ENCODE results near the gene PSMA2.

PSMA2 gene

DNA sequence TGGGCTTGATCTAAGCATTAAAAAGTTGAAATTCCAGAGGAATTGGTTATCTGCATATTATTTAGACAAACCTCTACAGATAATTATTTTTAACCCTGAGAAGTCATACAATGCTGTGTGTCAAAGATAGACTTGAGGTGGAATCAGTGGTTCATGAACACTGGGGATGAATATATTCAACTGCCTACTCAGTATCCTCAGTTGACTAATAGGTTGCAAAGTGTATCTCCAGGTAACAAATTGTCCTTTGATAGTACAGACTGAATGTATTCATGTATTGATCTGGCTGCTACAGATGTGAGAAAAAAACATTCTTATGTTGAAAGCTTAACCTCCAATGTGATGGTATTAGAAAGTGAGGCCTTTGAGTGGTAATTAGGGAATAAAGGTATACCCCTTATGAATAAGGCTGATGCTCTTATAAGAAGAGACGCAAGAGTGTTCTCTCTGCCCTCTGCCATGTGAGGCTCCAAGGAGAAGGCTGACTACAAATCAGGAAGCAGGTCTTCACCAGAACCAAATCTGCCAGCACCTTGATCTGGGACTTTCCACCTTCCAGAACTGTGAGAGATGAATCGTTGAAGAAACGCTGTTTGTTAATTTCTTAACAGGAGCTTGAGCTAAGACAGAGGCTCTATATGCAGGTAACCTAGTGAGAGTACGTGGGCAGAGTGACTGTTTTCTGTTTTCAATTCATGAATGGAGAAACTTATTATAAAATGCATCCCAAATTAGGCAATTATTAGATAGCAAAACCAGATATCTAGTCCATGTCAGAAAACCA lies 7.7 kb upstream of the PSMA2 start:
- no peak for DNase-seq

DNA sequence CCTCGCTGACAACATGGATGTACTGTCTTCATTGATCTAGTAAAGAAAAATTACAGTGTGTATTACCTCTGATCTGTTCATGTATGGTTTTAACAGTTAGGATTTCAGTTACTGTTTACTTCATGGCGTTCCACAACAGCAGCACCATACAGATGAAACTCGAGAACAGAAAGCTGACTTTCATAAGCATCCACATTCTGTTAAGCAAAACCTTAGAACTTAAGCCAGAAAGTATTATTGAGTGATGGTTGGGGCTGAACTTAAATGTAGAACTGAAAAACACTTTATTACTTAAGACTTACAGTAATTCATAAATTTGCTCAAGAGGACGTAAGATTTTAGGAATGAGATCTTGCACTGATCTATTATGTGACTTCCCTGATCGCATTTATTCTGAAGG lies 3.9 kb upstream of the PSMA2 start:
- DNase-seq, result no peak

DNA sequence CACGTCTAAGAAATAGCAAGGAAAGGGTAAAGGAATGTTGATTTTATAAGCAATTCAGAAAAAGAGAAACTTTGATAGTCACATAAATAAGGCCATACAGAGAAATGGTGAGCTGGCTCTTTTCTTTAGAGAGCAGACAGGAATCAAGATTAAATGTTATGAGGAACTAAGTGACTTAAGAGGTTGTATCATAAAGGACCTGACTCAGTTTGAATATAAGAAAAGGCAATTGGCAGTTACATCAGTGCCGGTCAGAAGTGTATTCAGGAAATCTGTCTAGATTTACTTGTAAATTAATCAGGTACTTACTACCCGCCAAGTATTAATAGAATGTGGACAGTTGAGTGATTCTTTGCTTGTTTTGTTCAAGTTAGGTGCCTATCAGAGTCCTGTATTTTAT lies 2.3 kb upstream of the PSMA2 start:
- no peak for DNase-seq

DNA sequence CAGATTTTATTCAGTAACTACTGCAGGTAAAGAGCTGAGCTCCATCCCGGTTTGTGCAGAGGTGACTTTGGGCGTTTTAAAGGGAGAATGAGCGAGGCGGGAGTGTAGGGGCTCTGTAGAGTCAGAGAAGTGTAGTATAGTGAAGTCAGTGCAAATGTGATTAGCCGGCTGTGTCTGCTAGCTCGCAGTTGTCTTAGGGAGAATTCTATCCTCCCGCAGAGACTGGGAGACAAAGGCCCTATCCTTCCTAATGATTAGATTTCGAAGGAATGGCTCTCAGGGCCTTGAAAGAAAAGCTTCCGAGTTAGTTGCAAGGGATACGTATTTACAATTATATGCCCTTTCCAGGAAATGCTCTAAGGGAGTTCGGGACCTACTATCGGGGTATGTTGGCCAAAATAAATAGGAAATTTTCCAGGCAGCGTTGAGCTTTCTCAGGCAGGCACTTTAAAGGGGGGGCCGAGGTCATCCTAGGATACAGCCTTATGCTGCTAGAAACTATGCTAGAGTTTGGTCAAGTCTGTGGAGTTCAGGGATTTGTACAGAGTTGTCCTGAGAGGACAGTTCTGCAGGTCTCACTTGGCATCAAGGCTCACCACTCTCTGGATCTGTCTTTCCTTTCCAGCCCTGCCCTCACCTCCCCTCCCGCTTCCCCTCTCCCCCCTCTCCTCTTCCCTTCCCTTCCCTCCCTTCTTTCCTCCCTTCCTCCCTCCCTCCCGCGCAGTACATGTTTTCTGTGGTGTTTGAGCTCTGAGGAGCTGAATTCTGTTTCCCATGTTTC lies 1.0 kb upstream of the PSMA2 start:
- no peak for DNase-seq

DNA sequence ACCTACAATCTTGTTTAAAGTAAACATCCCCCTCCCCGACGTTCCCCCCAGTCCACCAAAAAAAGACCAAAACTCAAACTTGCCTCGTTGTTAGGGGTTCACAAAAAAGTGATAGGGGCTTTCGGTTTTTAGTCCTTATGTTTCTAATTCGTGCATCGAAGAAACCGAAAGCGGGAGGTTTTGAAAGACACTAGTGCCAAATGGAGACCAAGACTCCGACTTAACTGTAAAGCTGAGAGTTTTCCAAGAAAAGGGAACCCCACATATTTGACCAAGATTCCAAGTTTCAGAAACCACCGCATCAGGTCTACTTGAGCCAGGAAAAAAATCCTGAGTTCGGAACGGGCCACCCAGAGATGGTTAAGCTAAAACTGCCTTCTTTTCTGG lies 534 bp downstream of the PSMA2 start:
- DNase-seq, result no peak

DNA sequence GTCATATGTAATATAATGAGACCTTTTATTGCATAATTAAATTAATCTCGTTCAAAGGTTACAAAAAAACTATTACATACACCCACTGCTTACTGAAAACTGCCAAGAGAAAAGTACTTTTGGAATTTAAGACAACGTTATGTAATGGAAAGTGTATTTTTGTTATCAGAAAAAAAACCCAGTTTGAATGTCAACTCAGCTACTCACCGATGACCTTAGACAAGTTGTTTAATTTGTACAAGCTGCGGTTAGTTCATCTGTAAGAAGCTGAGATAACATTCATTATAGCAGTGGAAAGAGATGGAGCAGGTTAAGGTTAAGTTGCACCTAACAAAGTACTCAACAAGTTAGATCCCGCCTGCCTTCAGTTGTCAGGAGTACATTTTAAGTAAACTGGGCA lies 1.1 kb downstream of the PSMA2 start:
- DNase-seq, result no peak

DNA sequence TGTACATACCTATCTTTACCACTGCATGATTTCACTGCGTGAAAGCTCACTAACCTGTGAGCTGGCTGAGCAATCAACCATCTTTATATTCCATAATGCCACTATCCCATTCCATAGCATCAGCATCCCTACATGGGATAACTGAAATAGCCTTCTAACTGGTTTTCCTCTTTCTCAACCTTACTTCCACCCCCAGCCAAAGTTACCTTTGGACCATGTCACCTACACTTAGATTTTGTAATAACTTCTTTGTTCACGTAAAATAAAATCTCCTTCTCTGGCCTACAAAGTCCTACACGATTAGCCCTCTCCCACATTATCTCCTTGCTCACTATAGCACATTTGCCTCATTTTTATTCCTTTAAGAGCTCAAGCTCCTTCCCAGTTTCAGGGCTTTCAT lies 2.5 kb downstream of the PSMA2 start:
- DNase-seq, result no peak

DNA sequence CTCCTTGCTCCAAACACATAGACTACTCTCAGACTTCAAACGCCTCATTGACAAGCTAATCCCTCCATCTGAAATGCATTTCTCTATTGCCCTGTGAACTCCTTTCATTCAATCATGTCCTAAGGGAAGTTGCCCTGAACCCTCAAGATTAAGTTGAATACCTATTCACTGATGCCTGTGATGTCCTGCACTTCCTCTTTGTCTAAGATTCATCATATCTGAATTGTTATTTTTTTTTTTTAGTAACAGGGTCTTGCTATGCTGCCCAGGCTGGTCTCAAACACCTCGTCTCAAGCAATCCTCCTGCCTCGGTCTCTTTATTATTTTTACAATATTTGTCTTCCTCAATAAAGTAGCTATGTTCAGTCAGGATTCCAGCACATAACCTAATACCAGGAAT lies 3.2 kb downstream of the PSMA2 start:
- DNase-seq, result no peak

DNA sequence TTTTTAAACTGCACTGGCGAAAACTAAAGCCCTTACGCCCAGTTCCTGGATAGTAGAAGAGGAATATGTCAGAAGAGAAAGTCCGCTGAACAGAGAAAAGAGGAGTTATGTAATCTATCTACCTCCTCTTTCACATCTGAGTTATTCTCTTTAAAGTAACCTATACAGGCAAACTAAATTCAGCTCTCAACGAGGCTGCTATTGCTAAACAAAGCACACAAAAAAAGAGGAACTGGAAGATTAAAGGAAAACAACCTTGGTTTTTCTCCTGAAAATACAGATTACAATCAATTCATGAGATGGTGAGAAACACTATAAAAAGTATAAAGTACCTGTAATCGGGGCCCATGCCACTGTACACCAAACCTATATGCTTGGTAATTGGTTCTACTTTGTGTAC lies 5.8 kb downstream of the PSMA2 start:
- DNase-seq, result no peak

DNA sequence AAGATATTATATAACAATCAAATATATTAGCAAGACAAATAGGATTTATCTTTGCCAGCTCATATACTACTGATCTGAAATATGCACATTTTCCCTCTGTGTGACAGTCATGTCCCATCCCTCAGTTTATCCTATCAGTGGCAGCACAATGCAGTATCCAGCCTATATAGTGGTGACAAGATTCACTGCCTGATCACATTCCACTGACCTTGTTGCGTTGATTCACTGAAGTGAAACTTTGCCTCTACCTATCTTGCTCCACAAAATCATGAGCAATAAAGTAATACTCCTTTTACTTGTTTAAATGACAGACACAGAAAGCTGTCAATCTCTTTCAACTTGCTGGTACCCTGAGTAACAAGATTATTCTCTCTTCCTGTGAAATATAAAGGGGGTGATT lies 6.3 kb downstream of the PSMA2 start:
- no peak for DNase-seq

DNA sequence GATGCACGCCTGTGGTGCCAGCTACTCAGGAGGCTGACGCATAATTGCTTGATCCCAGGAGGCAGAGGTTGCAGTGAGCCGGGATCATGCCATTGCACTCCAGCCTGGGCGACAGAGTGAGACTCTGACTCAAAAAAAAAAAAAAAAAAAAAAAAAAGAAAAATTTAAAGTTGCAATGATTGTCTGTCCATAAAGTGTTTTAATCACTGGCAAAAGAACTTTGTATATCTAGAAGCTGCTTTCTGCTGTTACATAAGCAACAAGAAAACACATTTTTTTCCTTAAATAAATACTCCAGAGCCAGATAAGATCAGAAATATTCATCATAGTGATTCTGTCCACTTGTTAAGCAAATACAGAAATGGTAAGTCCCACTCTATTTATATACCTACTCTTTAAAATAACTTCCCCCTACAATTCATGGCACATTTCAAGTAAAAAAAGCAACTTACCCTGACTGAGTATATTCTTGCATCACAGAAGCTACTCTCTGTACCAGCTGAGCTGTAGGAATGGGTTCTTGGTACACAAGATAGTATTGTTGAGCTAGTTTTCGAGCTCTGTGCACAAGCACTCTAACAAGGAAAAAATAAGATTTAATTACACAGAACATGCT lies 7.6 kb downstream of the PSMA2 start:
- DNase-seq, result no peak

DNA sequence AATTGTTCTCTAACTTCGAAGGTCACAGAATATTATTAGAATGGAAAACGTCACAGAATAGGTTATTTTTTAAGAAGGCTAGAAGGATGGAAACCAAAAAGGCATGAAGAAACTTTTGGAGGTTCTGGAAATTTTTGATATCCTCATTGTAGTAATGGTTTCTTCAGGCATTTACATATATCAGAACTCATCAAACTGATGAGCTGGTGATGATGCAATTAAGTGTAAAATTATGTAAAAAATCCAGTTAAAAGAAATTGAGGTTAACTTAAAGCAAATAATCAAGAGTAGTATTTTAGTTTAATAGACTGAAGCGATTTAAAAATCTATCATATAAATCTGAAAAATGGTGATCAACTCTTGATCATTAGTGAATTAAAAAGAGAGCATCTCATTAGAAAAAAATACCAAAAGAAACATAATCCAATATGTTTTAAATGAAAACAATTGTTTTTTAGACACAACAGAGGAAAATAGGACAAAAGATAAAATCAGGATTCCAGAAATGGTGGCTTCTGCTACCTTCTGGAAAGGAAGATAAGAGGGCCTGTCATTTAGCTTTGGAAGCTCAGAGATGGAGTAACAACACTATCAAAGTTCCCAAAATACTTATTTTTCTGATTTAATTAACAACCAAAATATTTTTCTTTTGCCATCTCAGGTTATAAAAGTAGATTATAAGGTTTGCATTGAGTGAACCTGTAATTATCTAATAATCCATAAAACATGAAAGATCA lies 9.8 kb downstream of the PSMA2 start:
- DNase-seq, result no peak

DNA sequence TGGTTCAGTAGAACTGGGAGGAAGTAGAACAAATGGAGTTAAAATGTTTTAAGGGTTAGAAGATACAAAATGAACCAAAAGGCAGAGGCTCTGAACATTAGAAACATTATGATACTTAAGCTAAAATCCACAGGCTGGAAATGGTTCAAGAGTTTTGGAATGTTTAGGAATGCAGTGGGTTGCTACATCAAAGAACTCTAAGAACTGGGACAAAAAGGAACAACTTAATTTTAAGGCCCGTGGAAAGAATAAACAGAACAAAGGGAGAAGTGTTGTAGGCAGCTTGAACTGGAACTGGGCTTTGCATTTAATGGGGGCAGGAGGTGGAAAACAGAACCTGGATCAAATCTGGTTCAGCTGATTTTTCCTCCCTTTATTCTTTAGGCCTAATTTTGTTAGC lies 16.6 kb downstream of the PSMA2 start:
- no peak for DNase-seq

DNA sequence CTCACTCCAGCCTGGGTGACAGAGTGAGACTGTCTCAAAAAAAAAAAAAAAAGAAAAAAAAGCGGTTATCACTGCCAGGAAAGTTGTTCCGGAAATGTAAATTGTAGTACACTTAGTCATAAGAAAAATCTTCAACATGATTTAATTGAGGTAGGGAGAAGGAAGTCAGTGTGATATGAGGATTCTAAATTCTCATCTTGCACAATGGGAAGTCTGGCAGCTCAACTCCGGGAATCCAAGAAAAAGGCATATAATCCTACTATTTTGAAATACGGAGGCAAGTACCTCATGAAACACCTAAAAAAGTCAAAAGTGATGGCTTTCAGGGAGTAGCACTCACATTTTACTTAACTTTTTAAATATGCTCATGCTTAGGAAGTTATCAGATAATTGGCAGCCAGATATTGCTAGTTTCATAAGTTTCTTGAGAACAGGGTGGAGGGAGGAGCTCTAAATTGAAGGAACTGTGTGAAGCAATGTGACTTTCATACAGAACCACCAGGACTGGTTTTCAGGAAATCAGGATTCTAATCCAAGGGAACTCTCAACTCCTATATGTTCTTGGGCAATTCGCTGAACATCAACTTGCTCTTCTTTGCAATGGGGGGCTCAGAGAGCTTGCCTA lies 17.4 kb downstream of the PSMA2 start:
- no peak for DNase-seq

DNA sequence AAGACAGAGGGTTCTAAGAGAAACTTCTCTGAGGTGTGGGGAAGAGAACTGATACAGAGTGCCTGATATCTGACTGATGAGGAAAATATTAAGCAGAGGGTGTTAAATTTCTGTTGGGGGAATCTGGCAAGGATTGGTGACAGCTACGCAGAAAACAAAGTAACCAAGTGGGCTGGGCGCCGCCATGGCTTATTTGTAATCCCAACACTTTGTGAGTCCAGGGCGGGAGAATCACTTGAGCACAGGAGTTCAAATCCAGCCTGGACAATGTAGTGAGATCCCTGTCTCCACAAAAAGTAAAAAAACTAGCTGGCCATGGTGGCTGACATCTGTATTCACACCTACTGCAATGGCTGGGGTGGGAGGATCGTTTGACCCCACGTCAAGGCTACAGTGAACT lies 18.0 kb downstream of the PSMA2 start:
- DNase-seq, result no peak

DNA sequence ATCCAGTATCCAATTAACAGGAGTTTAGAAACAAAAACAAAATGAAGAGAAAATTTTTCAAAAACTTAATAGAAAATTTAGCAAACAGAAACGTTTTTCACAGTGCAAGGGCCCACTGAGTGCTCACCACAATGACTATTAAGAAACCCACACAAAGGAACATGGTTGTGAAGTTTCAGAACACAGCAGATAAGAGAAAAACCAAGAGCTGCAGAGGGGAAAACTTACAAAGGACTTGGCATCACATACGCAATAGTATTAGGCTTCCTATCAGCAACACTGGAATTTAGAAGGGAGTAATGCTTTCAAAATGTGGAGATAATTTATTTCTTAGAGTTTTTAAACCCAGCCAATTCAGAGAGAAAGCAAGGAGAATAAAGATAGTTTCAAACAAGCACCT lies 18.4 kb downstream of the PSMA2 start:
- DNase-seq, result no peak

DNA sequence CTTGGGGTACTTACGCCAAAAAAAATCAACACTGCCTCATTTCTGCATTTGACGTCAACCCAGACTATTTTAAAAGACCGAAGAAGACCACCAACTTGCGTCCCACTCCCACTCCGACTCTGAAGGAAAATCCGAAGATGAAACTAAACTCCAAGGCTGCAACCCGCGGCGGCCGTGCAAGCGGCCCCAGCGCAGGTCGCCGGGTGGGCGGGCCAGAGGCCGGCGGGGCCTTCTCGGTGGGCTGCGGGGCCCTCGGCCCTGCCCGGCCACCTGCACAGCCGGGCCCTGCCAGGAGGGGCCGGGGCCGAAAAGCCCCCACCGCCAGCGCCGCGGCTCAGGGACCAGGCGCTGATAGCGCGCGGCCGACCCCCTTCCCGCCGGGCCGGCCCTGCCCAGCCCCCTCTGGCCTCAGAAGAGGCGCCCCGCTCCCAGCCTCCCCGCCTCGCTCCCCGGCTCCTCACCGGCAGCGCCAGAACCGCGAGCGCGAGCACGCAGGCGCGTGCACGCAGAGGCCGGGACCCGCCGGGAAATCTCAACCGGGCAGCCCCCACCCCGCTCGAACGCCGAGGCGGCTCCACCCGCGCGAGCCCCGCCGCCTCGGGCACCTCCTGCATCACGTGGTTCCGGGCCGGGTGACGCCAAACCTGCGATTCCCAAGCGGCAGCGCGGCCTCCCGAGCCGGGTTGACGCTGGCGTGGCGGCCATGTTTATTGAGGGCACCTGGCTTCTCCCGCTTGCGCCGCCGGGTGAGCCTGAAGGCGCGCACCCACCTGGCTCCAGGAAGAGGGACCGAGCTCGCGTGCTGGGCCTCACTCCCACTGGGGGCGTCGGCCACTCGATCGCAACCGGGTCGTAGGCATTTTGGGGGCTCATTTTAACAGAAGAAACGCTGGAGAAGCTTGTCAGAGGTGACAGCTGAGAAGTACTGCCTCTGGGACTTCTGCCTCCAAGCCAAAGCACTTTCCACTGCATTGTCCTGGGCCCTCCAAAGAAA lies 20.2 kb downstream of the PSMA2 start, which contains the start of gene C7orf25:
Gene C7orf25 (minus strand): TSS at position 617 of the 994 bp plus-strand sequence. CDS start 1,170 bp downstream, outside the sequence.
- DNase-seq, result peak; percentile 94

DNA sequence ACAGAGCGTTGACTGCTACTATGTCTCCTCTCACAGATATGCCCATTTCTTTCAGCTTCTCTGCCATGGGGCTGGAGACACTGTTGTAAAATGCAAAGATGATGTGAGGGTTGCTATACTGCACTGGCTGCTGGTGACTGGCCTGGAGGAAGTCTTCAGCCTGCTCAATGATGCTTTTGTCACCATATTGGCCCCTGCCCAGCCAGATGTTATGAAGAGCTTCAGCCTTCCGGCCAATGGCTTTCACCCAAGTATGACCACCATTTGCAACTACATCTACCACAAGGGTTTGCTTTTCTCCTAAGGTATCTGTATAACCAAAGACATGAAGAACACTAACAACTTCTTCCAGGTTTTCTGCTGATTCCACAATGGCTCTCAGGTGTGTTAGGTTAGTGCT lies 21.7 kb downstream of the PSMA2 start:
- no peak for DNase-seq

DNA sequence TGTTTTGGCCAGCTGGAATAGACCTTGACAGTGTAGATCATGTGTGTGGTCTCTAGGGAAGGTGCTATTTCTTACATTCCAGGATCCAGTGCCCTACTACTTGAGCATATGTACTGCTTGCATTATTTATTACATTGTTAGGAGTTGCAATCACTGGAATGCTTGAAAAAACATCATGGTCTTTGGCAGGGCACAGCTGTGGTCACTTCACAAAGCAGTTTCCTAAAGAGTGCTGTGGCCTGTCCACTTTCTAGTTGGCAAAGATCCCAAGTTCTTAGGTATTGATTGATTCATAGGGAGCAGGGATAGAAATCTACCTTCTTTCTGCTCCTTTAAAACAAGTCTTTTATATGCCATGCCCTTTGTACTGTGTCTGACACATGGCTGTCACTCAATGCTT lies 24.7 kb downstream of the PSMA2 start:
- no peak for DNase-seq

DNA sequence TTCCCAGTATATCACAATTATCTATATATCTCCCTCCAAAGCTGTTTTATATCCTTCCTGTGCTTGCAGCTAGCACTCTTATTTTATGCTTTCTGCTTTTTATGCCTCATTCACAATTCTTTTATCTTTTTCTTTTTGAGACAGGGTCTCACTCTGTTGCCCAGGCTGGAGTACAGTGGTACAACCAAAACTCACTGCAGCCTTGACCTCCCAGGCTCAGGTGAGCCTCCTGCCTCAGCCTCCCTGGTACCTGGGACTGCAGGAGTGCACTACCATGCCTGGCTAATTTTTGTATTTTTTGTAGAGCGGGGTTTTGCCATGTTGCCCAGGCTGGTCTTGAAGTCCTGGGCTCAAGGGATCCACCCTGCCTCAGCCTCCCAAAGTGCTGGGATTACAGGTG lies 25.8 kb downstream of the PSMA2 start:
- no peak for DNase-seq

DNA sequence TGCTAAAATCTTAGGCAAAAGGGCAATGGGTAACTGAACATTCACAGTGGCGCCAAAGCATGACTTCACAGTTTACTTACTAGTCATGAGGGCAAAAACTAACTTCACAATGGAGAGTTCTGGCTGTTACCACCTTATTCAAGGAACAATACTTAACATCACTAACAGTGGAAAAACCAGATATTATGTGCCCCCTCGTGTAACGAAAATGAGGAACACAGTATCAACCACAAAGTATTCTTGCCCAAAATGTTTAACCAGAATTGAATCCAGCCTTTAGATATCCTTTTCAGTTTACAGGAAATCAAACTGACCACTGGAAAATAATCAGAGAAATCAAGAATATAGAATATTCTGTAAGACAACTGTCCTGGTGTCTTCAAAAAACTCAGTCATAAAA lies 29.6 kb downstream of the PSMA2 start:
- DNase-seq, result no peak

DNA sequence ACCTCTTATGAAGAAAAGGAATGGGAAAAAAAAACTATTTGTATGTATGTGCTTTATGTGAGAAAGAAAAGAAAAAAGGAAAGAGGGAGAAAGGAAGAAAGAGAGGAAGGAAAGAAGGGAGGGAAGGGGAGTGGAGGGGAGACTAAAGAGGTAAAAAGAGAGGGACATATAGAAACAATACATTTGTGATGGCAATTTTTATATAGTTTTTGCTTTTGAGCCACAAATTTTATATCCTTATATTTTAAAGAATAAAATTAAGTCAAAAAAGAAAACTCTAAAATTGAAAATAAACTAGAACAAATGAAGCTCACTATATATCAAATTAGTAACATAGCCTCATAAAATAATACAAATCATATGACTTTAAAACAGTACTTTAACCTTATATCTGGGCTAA lies 31.1 kb downstream of the PSMA2 start:
- DNase-seq, result no peak
